DMS79 treated with DMSO at 0.1 percent for 48 hours (cell line): Measurements from ENCODE around the gene THAP7.
"Not testable (repeated sequence)": the region's sequence is repeated elsewhere in the genome, so short reads cannot be mapped to it uniquely, and the experiment has no call there.

ENCODE experiments used
- DNase-seq: peaks from one replicate; lab custom pipeline; 2025; lab: John Stamatoyannopoulos, UW

THAP7 gene, protein sequence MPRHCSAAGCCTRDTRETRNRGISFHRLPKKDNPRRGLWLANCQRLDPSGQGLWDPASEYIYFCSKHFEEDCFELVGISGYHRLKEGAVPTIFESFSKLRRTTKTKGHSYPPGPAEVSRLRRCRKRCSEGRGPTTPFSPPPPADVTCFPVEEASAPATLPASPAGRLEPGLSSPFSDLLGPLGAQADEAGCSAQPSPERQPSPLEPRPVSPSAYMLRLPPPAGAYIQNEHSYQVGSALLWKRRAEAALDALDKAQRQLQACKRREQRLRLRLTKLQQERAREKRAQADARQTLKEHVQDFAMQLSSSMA

DNA sequence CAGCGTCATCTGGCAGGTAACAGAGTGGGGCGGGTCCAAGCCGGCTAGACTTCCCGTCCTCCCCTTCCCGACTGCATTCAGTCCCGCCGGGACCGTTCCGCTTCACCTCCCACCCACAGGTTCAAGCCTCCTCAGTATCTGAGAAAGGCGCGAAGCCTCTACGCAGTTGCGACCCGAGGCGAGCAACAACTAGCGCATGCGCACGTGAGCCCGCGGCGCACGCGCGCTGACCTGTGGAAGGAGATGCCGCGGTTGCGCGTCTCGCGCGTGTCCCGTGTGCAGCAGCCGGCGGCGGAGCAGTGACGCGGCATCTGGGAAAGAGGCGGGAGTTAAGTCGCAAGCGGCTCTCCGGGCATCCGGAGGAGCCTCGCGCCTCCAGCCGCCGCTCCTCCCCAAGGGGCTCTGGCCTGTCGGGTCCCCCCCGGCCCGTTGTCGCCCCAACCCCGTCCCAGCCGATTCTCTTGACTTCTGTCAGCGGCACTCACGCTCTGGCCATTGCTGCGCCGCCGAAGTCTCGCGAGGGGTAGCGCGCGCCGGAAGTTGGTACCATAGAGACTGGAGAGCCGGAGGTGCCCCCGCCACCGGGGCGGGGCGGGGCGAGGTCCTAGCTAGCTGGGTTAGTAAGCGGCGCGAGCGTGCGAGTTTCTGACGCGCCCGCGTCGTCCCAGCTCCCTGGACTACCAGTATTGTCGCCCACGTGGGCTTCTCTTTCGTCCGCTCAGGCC is at the start of gene THAP7:
THAP7 (minus strand) TSS at position 518 of the 725 bp plus-strand sequence; CDS start at position 311, 207 bp downstream.
- DNase-seq, result peak; percentile 59

DNA sequence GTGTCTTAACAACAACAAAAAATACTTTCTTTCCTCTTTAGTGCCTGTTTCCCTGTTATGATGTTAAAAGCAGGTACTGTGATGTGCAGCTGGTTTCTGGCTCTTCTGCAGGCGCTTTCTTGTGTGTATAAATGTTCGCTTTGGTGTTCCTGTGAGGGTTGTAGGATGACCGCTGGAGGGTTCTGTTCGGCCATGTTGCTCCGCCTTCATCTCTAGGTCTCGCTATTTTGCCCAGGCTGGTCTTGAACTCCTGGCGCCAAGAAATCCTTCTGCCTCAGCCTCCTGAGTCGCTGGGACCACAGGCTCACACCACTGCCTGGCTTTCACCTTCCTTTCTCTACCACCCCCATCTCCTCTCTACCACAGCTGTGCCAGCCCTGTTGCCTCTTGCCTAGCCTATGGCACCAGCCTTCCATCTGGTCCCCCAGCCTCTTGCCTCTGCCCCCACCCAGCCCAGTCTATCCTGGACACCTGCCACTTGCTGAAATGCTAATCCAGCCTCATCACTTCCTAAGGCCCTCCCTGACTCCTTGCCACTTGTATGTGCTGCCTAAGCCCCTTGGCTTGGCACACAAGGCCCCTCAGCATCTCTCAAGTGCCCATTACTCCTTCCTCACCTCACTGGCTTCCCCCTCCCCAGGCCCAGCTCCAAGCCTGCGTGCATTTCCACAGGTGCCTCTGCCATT is 49.4 kb upstream of the THAP7 start:
- DNase-seq, result peak; percentile 6

DNA sequence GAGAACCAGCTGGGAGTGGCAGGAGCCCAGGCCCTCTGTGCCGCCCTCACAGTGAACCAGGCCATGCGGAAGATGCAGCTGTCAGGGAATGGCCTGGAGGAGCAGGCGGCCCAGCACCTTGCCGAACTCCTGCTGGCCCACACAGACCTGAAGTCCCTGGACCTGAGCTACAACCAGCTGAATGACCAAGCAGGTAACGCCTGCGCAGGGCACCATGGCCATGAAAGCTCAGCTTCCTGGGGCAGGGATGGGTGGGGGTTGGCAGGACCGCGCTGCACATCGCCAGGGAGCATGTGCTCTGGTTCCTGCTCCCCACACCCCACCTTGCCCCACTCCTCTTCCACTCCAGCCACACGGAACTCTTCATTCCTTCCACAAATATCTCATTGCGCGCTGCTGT is 47.0 kb upstream of the THAP7 start:
- DNase-seq, result not testable (repeated sequence)

GRCh38 chr22:21048448-21048847 is 46.5 kb upstream of the THAP7 start:
- DNase-seq, result not testable (repeated sequence)

DNA sequence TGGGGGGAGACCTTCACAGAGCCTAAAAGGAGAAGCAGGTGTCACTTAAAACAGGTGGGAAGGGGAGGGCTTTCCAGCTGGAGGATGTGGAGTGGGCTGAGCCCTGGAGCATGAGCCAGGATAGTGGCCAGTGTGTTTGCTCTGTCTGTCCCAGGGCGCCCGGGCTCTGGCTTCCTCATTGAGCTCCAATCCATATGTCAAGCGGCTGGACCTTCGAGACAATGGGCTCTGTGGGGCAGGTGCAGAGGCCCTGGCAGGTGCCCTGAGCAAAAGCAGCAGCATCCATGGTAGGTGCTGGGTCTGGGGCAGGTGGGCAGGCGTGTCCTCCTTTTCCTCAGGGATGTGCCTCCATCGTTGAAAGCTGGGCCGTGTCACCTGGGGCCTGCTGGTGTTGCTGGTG is 45.8 kb upstream of the THAP7 start:
- DNase-seq, result no peak

DNA sequence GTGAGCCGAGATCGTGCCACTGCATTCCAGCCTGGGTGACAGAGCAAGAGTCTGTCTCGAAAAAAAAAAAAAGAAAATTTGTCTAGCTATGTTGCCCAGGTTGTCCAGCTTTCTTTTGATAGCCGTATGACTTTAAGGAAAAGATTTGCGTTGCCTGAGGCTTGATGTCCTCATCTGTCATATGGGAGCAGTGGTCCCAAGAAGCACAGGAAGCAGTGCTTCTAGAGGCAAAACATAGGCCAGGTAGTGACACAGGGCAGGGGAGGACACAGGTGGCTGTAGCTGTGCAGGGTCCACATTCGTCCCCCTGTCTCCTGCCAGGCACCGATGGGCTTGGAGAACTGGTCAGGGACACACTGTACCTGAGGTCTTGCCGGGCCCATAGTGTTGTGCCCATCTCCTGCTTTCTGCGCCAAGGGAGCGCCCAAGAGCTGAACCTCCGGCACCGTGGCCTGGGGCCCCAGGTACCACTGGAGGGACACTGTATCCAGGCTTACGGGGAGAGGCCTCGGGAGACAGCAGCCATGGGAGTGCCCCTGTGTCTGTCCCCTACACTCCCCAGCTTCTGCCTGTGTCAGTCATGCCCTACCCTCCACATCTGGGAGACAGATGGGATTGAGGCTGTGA is 45.2 kb upstream of the THAP7 start:
- DNase-seq, result no peak

- DNase-seq, result peak; percentile 62
Observed at GRCh38 chr22:21045585-21046294, 43.8 kb upstream of the THAP7 start, which contains the start of gene LRRC74B. LRRC74B (plus strand) TSS chr22:21045946; CDS start chr22:21045987, 41 bp downstream.

GRCh38 chr22:21044931-21045584 is 43.1 kb upstream of the THAP7 start:
- DNase-seq, result peak; percentile 45

DNA sequence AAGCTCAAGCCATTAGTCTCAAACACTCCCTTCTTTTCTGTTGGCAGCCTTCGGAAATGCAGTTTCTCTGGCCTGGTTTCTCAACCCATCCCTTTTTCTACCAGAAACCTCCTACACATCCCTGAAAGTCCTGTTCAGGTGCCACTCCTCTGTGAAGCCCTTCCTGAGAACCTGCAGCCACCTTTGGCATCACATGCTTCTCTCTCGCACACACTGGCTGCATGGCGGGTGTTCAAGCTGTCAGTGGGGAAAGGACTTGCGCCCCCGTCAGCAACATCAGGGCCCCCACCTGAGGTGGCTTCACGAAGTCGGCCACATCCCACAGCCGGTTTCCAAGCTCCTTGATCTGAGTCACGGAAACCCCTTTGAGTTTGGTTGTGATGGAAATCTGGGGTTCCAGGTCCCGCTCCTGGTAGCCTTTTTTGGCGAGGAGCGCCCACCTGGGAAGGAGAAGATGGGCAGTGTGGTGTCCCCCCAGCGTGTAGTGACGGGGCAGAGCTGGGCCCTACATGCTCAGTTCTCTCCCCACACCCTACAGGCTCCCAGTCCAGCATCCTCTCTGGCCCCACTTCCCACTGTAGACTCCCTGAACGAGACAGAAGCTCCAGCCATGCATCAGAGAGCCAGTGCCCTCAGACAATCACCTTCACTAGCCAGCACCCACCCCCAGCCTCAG is 42.1 kb upstream of the THAP7 start:
- no peak for DNase-seq

- no peak for DNase-seq
Observed at GRCh38 chr22:21042978-21043859, 41.3 kb upstream of the THAP7 start.

- DNase-seq, result no peak
Observed at GRCh38 chr22:21041937-21042336, 40.0 kb upstream of the THAP7 start.

GRCh38 chr22:21039158-21039557 is 37.2 kb upstream of the THAP7 start:
- DNase-seq, result not testable (repeated sequence)

- DNase-seq, result no peak
Observed at GRCh38 chr22:21038405-21038804, 36.5 kb upstream of the THAP7 start.

GRCh38 chr22:21034989-21035388 is 33.1 kb upstream of the THAP7 start:
- DNase-seq, result no peak

- no peak for DNase-seq
Observed at GRCh38 chr22:21033895-21034294, 32.0 kb upstream of the THAP7 start.

GRCh38 chr22:21032868-21033688 is 31.2 kb upstream of the THAP7 start:
- no peak for DNase-seq

GRCh38 chr22:21032037-21032867 is 30.3 kb upstream of the THAP7 start, which contains the start of gene SLC7A4:
SLC7A4 (minus strand) TSS chr22:21032561; CDS start chr22:21031812, 749 bp downstream.
- no peak for DNase-seq
